AG09319 (cell line): ENCODE data around the gene STX18.

Source experiments
- DNase-seq: peaks from one replicate; pipeline ENCODE4 v3.0.0-alpha.2; 2010; ENCODE audit warnings: low read depth; ENCODE audit errors: extremely low read depth
- TF ChIP-seq, protein P1 (sequence below): IDR thresholded peaks from 2 replicates; pipeline ENCODE4 v1.5.1; 2011; ENCODE audit warnings: low read depth, mild to moderate bottlenecking, inconsistent platforms, low read length, moderate library complexity

The STX18 gene

GRCh38 chr4:4390515-4391240 lies 151.2 kb downstream of the STX18 start:
- TF ChIP-seq, protein P1, sequence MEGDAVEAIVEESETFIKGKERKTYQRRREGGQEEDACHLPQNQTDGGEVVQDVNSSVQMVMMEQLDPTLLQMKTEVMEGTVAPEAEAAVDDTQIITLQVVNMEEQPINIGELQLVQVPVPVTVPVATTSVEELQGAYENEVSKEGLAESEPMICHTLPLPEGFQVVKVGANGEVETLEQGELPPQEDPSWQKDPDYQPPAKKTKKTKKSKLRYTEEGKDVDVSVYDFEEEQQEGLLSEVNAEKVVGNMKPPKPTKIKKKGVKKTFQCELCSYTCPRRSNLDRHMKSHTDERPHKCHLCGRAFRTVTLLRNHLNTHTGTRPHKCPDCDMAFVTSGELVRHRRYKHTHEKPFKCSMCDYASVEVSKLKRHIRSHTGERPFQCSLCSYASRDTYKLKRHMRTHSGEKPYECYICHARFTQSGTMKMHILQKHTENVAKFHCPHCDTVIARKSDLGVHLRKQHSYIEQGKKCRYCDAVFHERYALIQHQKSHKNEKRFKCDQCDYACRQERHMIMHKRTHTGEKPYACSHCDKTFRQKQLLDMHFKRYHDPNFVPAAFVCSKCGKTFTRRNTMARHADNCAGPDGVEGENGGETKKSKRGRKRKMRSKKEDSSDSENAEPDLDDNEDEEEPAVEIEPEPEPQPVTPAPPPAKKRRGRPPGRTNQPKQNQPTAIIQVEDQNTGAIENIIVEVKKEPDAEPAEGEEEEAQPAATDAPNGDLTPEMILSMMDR = no peak
- DNase-seq = no peak

GRCh38 chr4:4390046-4390445 lies 151.8 kb downstream of the STX18 start:
- DNase-seq = no peak
- TF ChIP-seq, protein P1 = no peak

- no peak for DNase-seq
- TF ChIP-seq, protein P1 = no peak
Observed at GRCh38 chr4:4388836-4389575, 152.8 kb downstream of the STX18 start.

DNA sequence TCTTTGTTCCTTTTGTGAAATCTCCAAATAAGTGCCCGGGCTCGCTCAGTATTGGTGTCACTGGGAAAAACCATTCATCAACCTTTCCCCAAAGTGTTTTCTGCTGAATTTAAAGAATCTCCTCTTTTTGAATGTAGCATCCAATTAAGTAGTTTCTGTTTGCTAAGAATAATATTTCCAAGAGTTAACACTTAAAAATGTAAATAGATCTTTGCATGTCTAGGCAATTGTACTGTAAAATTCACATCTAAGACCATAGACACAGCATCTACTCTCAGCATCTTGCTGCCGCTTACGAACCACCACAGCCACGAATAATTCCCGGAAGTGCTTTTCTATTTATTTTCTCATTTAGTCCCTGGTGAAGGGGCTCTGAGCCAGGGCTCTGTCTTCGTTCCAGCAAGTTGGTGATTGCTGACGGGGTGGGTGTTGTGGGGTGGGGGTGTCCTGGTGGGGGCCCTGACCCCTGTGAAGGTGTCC lies 153.5 kb downstream of the STX18 start:
- TF ChIP-seq, protein P1 = no peak
- DNase-seq = no peak

DNA sequence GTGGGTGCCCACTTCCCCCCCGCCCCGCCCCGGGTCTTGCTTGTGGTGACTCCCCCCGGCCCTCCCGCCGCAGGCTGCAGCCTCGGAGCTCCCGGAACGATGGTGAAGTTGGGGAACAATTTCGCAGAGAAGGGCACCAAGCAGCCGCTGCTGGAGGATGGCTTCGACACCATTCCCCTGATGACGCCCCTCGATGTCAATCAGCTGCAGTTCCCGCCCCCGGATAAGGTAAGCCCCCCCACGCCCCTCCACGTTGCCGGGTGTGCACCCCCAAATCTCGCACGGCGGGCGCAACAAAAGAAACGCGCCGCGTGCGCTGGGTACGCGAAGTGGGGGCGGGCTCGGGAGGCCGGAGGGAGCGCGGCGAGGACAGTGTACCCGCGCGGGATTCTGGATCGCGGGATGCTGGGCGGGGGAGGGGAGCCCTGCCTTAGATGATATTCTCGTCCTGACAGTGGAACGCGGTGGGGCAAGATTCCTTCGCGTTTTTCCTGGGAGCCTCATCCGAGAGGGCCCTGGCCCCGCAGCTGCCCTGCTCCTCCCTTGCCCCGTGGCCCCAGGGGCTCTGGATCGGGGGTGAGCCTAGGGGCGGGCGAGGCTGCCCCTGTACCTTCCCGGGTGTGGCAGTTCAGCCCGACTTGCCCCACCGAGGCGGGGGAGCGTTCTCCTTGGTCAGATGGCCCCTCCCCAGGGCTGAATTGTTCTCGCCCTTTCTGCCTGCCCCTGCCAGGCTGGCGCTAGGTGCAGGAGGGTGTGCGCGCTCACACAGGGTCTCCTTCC lies 154.1 kb downstream of the STX18 start:
- TF ChIP-seq, protein P1 = no peak
- no peak for DNase-seq

- TF ChIP-seq, protein P1 = no peak
- DNase-seq = no peak
Observed at GRCh38 chr4:4386736-4387392, 155.0 kb downstream of the STX18 start, which contains the start of gene NSG1. Gene NSG1, plus strand, starts transcription at chr4:4387102. Its CDS starts 528 bp downstream, at chr4:4387630.
